Measurements from ENCODE around the gene FNDC7.
"Not testable (repeated sequence)": the region's sequence is repeated elsewhere in the genome, so short reads cannot be mapped to it uniquely, and the experiment has no call there.

GRCh38 chr1:108781575-108781944 is 68.9 kb downstream of the FNDC7 start:
- TF ChIP-seq CTCF (IDR thresholded peaks at IDR 0.05 in 4 of 5, conservative IDR thresholded peaks at IDR 0.05 in 1 of 5); POLR2A (IDR thresholded peaks at IDR 0.05): not testable (repeated sequence)
